Stimulated activated CD8-positive, alpha-beta memory T cell treated with anti-CD3 and anti-CD28 coated beads, Interleukin-4, amount 100 ng/mL, for 4 hours (primary cell): ENCODE data around the gene SPAG16.

ENCODE experiments used
- DNase-seq, 2 donors: peaks; one replicate each; pipeline ENCODE4 v3.0.0-alpha.2; 2020; ENCODE audit warnings: low read depth in 2 of 2, low spot score in 1 of 2

Gene SPAG16

DNA sequence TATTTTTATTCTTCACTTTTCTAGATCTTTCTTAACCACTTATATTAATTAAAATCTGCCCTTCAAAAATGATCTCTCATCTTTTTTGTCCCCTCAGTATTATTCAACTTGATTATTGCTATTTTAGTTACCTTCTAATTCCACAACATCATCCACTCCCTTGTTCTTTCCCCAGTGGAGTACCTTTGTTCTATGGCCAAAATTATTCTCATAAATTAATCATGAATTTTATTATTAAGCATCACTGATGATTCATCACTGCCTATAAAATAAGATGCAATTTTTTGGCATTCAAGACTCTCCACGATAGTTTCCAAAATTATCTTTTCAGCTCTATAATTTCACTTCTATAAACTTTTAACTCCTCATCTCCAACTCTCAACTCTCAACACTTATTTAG is 505.7 kb downstream of the SPAG16 start:
- no peak for DNase-seq

DNA sequence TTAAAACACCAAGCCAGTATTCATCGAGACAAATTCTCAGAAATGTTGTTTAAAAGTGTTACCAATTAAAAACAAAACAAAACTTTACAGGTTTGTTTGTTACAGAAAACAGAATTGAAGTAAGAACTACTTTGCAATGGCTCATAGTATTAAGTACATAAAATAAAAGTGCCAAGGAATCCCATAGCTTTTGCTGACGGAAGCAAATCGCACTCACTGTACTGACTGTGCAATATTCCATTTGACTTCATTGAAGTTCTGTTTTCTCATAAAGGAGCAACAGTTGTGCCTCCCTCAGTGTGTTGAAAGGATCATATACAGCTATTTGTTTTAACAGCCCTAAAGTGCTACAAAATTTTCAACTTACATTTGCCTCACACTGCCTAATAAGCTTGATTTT is 507.8 kb downstream of the SPAG16 start:
- no peak for DNase-seq

DNA sequence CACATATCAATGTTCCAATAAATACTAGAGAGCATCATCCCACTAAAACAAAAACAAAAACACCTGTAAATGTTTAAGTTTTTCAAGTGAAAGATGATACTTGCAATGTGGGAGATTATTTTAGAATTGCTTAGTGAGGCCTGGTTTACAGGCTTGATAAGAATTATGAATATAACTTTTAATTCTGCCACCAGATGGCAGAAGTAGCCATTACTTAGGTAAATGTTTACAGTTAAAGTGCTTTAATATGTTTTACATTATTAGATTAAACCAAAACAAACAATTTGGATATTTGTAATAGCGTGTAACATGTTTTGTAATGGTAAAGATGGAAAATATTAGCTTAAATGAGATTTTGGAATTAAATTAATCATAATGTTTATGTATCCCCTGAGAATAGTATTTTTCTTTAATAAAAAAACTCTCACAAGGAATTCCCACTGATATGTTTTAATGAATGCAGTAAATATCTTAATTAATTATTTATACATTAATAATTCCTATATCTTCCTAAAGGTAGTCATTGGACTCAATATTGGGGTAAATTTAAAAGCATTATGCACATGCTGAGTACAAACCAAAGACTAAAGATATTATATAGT is 522.0 kb downstream of the SPAG16 start:
- DNase-seq = no peak

DNA sequence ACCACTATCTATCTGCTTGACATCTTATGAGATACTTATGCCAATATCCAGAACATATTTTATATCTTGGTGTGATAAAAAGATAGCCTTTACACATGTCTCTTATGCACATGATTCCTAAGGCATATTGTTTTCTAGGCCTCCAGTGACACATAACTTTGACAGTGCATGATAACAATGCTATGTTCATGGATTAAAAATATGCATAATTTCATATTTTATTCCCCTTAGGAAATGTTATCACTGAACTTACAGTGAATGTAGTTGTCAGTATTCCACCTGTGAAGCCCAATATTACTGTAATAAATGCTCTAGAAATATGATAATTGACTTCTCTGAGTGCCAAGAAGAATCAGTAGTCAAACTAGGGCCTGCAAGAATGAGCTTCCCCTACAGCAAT is 532.3 kb downstream of the SPAG16 start:
- DNase-seq = no peak

DNA sequence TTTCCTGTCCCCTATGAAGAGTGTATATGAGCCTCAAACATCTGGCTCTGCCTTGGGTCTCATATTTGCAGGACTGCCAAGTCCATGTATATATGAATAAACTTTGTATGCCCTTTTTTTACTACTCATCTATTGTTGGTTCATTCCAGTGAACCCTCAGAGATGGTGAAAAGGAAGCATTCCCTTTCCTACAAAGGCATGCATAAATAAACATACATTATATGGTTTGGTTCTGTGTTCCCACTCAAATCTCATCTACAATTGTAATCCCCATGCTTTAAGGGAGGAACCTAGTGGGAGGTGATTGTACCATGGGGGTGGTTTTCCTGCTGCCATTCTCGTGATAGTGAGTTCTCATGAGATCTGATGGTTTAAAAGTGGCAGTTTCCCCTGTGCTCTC is 534.2 kb downstream of the SPAG16 start:
- no peak for DNase-seq

DNA sequence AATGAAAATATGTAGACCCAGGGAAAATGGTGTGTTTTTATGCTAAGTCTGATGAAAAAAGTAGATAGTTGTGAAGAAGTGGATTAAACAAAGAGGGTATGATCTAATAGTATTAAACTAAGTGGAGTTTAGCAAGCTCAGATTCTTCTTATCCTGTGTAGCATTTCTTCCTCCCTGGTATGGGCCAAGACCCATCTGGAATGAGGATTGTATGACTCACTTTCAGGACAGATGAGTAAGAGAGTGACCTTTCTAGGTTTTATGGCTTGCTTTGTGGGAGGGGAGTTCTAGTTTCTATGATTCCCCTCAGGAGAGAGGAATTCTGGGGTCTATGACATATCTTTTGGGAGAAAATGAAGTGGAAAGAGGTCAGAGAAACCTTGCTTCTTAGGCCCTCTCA is 550.1 kb downstream of the SPAG16 start:
- DNase-seq = no peak

DNA sequence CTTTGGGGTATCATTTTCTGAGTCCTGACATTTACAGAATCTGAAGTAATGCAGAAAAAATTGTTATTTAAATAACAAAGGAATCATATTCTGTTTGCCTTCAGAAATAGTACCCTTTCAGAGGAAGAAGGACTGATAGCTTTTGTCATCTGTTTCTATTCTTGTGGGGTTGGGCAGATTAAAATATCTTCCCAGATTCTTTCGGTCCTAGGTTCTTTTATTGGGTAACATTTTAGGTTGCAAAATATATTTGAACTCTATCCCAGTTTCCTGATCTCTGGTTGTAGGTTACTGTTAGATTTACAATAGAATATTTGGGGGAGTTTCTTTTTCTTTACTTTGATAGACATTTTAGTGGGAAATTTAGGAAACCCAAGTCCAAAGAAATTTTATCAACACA is 550.5 kb downstream of the SPAG16 start:
- no peak for DNase-seq

DNA sequence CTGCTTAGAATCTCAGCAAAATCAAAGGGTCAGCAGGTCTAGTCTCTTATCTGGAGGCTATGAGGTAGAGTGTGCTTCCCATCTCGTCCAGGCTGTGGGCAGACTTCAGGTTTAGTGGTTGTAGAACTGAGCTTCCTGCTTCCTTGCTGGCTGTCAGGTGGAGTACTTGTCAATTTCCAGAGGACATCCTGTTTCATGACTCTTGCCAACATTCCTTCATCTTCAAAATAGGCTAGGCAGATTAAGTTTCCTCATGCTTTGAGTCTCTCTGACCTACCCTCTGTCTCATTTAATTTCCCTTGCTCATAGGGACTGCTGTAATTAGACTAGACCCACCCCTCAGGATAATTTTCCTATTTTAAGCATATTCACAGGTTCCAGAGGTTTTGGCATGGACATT is 562.6 kb downstream of the SPAG16 start:
- no peak for DNase-seq

DNA sequence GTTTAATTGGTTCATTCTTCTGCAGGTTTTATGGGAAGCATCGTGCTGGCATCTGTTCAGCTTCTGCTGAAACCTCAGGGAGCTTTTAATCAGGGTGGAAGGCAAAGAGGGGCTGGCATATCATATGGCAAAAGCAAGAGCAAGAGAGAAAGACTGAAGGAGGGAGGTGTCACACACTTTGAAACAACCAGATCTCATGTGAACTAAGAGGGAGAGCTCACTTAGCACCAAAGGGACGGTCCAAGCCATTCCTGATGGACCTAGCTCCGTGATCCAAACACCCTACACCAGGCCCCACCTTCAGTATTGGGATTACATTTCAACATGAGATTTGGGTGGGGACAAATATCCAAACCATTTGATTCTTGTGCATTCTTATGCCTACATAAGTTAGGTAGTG is 563.1 kb downstream of the SPAG16 start:
- no peak for DNase-seq

DNA sequence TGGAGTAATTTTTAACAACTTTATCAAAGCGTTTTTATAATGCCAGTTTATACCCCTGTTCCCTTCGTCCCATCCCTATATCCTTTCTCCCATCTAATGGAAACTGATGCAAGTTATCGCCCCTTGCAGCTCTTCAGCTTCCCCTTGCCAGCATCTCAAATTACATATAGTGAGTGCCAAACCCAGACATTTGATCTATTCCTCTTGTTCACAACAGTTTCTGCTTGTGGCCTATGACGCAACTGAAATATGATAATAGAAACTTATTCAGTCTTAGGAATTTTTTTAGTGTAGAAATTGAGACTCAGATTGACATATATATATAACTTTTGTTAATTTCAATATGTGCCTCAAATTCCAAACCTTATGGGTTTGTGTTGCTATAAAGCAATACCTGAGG is 564.4 kb downstream of the SPAG16 start:
- no peak for DNase-seq

DNA sequence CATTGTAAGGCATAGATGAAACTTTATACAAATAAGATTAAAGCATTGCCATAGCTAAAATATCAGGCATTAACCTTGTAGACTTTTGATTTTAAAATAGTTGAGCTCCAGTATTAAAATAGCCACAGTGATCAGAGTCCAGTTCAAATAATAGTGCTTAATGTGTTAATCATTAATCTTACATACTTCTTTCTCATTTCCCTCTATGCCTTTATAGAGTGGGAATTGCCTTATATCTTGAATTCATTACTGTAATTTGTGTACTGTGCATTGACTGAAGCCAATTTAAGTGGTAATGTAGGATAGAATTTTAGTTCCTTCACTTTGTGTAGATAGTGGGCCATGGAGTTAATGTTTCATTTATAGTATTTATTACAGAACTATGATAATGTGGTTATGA is 577.4 kb downstream of the SPAG16 start:
- no peak for DNase-seq

DNA sequence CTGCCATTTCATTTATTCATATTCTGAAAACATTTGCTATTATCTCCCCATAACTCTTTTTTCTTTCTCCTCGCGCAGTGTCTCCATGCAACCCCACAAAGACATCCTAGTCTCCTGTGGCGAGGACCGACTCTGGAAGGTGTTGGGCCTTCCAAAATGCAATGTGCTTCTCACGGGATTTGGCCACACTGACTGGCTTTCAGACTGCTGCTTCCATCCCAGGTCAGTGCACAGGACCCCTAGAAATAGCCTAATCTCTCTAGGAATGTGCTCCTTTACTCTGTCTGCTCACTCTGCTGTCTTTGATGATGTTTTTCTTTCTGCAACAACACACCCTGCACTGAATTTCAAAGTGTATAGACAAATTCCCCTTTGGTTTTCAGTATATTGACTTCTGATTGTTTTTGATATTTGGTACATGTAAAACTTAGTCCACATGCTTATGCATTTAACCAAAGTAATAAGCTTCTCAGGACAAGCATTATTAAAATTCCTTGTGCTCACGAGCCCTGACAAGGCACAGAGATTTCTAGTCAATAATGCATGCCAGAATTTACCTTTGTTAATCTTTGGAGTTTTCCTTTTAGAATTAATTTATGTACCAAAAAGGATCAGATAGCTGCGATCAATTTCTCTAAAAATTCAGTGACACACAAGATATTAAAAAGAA is 578.3 kb downstream of the SPAG16 start:
- DNase-seq = no peak

DNA sequence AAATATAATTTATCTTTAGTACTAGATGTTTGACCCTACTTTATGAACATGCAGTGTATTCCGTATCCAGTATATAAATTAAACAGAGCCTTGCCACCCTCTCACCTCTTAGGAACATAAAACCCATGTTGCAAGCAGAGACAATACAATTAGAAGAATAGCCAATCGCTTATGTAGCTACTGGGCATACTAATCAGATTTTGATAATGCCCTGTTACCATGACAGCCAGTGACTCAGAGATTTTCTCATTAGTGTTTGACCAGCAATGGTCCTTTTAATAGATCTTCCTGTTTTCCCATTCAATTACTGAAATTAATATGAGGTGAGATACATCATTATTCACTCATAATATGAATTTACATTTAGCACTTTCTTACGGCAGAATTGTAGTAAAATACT is 579.3 kb downstream of the SPAG16 start:
- DNase-seq = no peak

DNA sequence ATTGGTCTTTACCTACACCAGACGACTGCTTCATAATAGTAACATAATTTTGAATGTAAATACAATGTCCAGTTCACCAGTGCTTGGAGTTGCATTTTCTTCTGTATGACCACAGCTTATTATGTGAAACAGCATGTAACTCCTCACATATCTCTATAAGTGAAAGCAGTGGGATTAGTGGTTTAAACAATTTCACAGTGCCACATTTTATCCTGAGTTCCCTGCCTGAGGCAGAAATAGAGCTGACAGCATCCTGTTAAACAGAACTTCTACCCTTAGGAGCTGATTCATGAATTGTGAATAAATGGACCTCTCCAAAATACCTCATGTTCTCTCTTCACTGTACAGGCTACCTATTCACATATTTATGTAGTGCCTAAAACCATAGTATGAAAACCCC is 584.3 kb downstream of the SPAG16 start:
- no peak for DNase-seq

DNA sequence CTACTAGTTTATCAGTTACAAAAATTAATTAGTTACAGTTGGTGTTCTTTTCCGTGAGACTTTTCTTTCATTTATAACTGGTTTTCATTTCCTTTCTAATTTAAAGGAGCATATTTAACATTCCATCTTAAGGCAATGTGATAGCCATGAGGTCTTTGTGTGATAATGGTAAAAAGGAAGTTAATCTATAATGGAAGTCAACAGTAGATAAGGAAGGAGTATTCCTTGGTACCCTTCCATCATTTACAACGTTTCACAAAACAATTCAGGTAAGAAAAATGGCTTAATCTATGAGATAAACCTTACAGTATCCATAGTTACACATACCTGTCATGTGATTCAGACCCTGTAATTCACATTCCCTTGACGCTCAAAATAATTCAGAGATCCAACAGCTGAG is 601.2 kb downstream of the SPAG16 start:
- DNase-seq = no peak

DNA sequence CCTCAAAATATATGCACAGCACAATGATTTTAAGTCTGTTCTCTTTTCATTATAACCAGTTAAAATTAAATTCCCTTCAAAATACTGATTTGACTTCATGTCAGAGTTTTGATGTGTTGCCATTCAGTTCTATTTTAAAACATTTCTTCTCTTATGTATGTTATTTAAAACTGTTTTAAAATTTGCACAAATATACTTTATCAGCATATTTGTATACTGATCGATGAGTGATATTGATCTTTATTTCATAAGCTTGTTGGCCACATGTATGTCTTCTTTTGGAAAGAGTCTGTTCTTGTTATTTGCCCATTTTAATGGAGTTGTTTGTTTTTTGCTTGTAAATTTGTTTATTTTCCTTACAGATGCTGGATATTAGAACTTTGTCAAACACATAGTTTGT is 630.2 kb downstream of the SPAG16 start:
- DNase-seq = no peak

DNA sequence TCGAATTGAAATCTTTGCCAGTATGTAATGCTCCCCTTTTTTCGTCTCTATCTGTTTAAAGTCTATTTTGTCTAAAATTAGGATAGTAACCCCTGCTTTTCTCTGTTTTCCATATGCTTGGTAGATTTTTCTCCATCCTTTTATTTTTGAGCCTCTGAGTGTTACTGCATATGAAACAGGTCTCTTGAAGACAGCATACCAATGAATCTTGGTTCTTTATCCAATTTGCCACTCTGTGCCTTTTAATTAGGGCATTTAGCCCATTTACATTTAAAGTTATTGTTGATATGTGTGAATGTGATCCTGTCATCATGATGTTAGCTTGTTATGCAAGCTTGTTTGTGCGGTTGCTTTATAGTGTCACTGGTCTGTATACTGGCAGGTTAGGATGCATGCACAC is 635.8 kb downstream of the SPAG16 start:
- no peak for DNase-seq

DNA sequence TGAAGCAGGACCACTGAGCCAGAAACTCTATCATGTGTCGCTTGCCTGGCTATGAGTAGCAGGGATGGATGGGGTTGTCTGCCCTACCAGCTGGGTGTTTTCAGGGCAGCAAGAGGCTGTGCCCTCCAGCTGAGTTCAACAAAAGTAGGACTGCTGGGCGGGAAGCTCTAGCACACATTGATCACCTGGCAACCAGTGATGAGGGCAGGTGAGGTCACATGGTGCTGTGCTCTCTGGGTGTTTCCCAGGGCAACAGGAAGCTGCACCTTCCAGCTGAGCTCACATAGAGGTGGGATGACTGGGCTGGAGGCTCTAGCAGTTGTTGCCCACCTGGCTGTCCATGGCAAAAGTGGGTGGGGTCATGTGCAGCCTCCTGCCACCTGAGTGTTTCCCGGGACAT is 639.3 kb downstream of the SPAG16 start:
- no peak for DNase-seq

DNA sequence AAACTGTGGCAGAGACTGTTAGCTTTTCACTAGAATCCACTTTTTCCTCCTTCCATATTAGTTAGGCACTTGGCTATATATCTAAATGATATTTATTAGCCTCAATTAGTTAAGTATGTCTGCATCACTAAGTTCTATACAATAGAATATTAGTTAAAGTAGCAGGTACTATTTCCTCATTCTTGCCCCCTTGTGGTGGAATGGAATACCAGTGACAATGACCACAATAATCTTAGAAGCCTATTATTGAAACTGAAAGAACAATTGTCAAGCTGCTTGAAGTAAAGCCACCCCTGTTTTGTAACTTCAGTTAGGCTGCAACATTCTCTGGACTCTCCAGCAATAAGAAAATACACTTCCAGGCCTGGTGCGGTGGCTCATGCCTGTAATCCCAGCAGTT is 650.3 kb downstream of the SPAG16 start:
- no peak for DNase-seq

DNA sequence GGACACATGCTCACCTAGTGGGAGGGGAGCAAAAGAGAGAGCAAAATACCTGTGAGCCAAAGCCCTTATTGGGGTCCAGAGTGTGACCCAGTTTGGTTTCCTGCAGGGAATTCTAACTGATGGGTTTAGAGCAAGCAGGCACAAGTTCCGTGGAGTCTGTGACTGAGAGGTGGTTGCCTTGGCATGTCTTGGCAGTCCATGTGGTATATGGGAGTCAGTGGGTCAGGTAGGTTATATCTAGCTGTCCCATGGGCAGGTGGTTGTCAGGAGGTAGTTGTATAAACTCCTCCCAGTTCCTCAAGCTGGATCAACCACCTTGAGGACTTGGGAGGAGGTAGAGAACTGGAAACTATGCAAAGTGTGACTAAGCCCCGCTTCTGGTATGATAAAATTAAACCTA is 673.8 kb downstream of the SPAG16 start:
- no peak for DNase-seq

DNA sequence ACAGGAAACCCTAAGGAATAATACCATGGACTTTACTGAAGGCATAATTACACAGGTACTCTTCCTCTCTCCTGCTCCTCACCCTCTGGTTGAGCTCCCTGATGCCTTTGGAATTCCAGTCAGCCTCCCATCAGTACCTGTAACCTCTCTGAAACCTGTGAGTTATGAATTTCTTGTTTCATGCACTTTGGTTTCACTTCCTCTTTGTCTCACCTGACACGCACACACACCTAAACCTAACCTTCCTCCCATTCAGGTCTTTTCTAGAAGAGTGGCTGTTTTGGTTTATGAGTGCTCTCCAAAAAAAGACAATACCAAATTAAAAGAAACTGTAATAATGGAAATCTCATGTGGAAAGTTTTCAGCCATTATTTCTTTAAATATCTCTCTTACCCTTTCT is 675.3 kb downstream of the SPAG16 start:
- DNase-seq = no peak

DNA sequence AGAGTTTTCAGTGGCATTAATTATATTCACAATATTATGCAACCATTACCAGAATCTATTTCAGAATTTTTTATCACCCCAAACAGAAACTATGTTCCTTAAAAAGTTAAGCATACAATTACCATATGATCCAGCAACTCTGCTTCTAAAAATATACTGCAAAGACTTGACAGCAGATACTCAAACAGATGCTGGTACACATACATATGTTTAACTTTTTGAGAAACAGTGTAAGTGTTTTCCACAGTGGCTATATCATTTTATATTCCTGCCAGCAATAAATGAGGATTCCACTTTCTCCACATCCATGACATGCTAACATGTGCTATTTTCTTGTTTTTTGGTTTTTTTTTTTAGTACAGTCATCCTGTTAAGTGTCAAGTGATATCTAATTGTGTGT is 687.3 kb downstream of the SPAG16 start:
- no peak for DNase-seq

DNA sequence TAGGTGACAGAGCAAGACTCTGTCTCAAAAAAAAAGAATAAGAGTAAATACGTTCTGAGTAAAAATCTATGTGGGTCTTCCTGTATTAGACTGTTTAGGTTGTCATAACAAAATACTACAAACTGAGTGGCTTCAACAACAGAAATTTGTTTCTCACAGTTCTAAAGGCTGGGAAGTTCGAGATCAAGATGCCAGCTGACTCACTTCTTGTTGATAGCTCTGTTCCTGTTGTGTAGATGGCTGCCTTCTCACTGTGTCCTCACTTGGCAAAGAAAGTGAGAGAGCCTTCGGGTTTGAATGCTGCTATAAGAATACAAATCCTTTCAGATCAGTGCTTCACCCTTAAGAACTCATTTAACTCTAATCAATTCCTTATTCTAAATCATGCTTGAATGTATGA is 696.6 kb downstream of the SPAG16 start:
- DNase-seq = no peak
